Activated CD4-positive, alpha-beta memory T cell treated with anti-CD3 and anti-CD28 coated beads for 36 hours (primary cell): ENCODE data around the gene MS4A4E. TPM values are rescaled to one million over a fixed set of nuclear protein-coding genes. Genes with fewer than 3 reads are reported as not detected.
"Not testable (repeated sequence)": the region's sequence is repeated elsewhere in the genome, so short reads cannot be mapped to it uniquely, and the experiment has no call there.

Experiments
- CTCF ChIA-PET: fragments of 350-600 bp; sonication (Branson Sonifier 250); formaldehyde crosslinking; loops from one replicate; lab custom pipeline; 2021; ENCODE audit warnings: antibody characterized with exemption, inconsistent platforms; lab: Charles Lee
- POLR2A ChIA-PET: fragments of 350-600 bp; sonication (Branson Sonifier 250); formaldehyde crosslinking; loops from one replicate; lab custom pipeline; 2021; ENCODE audit warnings: antibody characterized with exemption; lab: Charles Lee
- DNase-seq: peaks from one replicate; pipeline ENCODE4 v3.0.0-alpha.2; 2020
- H3K27ac Mint-ChIP-seq: one replicate; pipeline ENCODE4 v1.8.0; 2021; ENCODE audit warnings: mixed read lengths
- H3K27me3 Mint-ChIP-seq: one replicate; pipeline ENCODE4 v1.8.0; 2021; ENCODE audit warnings: mixed read lengths
- H3K36me3 Mint-ChIP-seq: one replicate; pipeline ENCODE4 v1.8.0; 2021; ENCODE audit warnings: mixed read lengths
- H3K4me1 Mint-ChIP-seq: one replicate; pipeline ENCODE4 v1.8.0; 2021; ENCODE audit warnings: low read depth, mixed read lengths
- H3K4me3 Mint-ChIP-seq: one replicate; pipeline ENCODE4 v1.8.0; 2021; ENCODE audit warnings: mild to moderate bottlenecking, mixed read lengths
- H3K9me3 Mint-ChIP-seq: one replicate; pipeline ENCODE4 v1.8.0; 2021; ENCODE audit warnings: mixed read lengths
- intact Hi-C: fragments of 100-400 bp; cut with micrococcal nuclease; formaldehyde crosslinking; loops from one replicate; pipeline ENCODE4 v1.15.1; 2023
- total RNA-seq, 2 experiments: library from RNA; stranded (reverse); gene quantifications; one replicate each; pipeline ENCODE4 v1.2.3, GENCODE V29; 2021

Gene MS4A4E
- total RNA-seq, 2 experiments from 2014 or later: not detected

- POLR2A ChIA-PET: no interaction called here
- intact Hi-C loops: no loop called here
- DNase-seq: no peak
- Mint-ChIP-seq H3K36me3 (no peaks in the 10 kb centered on the region), H3K27me3 (peaks cover 30% of the 10 kb centered on the region), H3K9me3 (no peaks in the 10 kb centered on the region), H3K27ac (no peak overlapping the region), H3K4me1 (peaks cover 9% of the 10 kb centered on the region), H3K4me3 (no peak overlapping the region)
- CTCF ChIA-PET: interaction anchor here (1.4 kb wide), 1 partner anchor 153 kb away, joined by 4 read pairs; no protein-coding TSS in a partner anchor
Measured at GRCh38 chr11:60209977-60210376, 33.0 kb downstream of the MS4A4E start.

- no peaks in the 10 kb centered on the region for H3K36me3 Mint-ChIP-seq
- H3K27ac Mint-ChIP-seq: no peak overlapping the region
- peaks cover 27% of the 10 kb centered on the region for H3K27me3 Mint-ChIP-seq
- H3K4me1 Mint-ChIP-seq: peaks cover 12% of the 10 kb centered on the region
- ChIA-PET POLR2A (no interaction called here), CTCF (no interaction called here)
- intact Hi-C loops: no loop called here
- no peaks in the 10 kb centered on the region for H3K9me3 Mint-ChIP-seq
- H3K4me3 Mint-ChIP-seq: no peak overlapping the region
- no peak for DNase-seq
Measured at GRCh38 chr11:60208951-60209350, 34.0 kb downstream of the MS4A4E start.

GRCh38 chr11:60208146-60208895, 34.6 kb downstream of the MS4A4E start:
- H3K4me1 Mint-ChIP-seq: peaks cover 12% of the 10 kb centered on the region

GRCh38 chr11:60206616-60207015, 36.3 kb downstream of the MS4A4E start:
- peaks cover 12% of the 10 kb centered on the region for H3K4me1 Mint-ChIP-seq
- no peak overlapping the region for H3K4me3 Mint-ChIP-seq
- CTCF ChIA-PET: no interaction called here
- H3K36me3 Mint-ChIP-seq: no peaks in the 10 kb centered on the region
- peaks cover 31% of the 10 kb centered on the region for H3K27me3 Mint-ChIP-seq
- intact Hi-C loops: no loop called here
- POLR2A ChIA-PET: no interaction called here
- DNase-seq: peak; percentile 10
- peaks cover 6% of the 10 kb centered on the region for H3K9me3 Mint-ChIP-seq
- H3K27ac Mint-ChIP-seq: no peak overlapping the region

More at GRCh38 chr11:60208146-60208895, 34.6 kb downstream of the MS4A4E start:
- POLR2A ChIA-PET: no interaction called here
- DNase-seq: no peak
- H3K27ac Mint-ChIP-seq: no peak overlapping the region
- intact Hi-C loops: no loop called here
- H3K4me3 Mint-ChIP-seq: no peak overlapping the region
- peaks cover 28% of the 10 kb centered on the region for H3K27me3 Mint-ChIP-seq
- H3K9me3 Mint-ChIP-seq: no peaks in the 10 kb centered on the region
- no peaks in the 10 kb centered on the region for H3K36me3 Mint-ChIP-seq
- CTCF ChIA-PET: no interaction called here

- Mint-ChIP-seq H3K27me3 (peaks cover 27% of the 10 kb centered on the region), H3K27ac (no peak overlapping the region), H3K4me3 (no peak overlapping the region), H3K4me1 (peaks cover 12% of the 10 kb centered on the region), H3K9me3 (peaks cover 6% of the 10 kb centered on the region), H3K36me3 (no peaks in the 10 kb centered on the region)
- ChIA-PET CTCF (no interaction called here), POLR2A (no interaction called here)
- no peak for DNase-seq
- intact Hi-C loops: no loop called here
Measured at GRCh38 chr11:60204922-60205321, 38.0 kb downstream of the MS4A4E start.

- CTCF ChIA-PET, DNase-seq, H3K4me3 Mint-ChIP-seq, H3K9me3 Mint-ChIP-seq, H3K36me3 Mint-ChIP-seq, H3K27ac Mint-ChIP-seq, intact Hi-C loops, H3K4me1 Mint-ChIP-seq, POLR2A ChIA-PET: not testable (repeated sequence)
- H3K27me3 Mint-ChIP-seq: peaks cover 14% of the 10 kb centered on the region
Measured at GRCh38 chr11:60201334-60201733, 41.6 kb downstream of the MS4A4E start.

- Mint-ChIP-seq H3K27ac (no peak overlapping the region), H3K4me1 (peaks cover 9% of the 10 kb centered on the region), H3K4me3 (no peak overlapping the region), H3K36me3 (no peaks in the 10 kb centered on the region), H3K9me3 (peaks cover 6% of the 10 kb centered on the region), H3K27me3 (peaks cover 12% of the 10 kb centered on the region)
- intact Hi-C loops: no loop called here
- ChIA-PET POLR2A (no interaction called here), CTCF (interaction anchor here (1.3 kb wide), 1 partner anchor 27 kb away, joined by 3 read pairs; no protein-coding TSS in a partner anchor)
- DNase-seq: no peak
Measured at GRCh38 chr11:60197442-60197841, 45.5 kb downstream of the MS4A4E start.

- H3K4me3 Mint-ChIP-seq: no peak overlapping the region
- POLR2A ChIA-PET: no interaction called here
- H3K4me1 Mint-ChIP-seq: peaks cover 9% of the 10 kb centered on the region
- intact Hi-C loops: no loop called here
- no peaks in the 10 kb centered on the region for H3K9me3 Mint-ChIP-seq
- CTCF ChIA-PET: interaction anchor here (1.0 to 2.0 kb wide), 2 partner anchors 13 to 50 kb away, joined by 3 to 5 read pairs; partner anchors contain the start of gene MS4A6A
- DNase-seq: no peak
- H3K27ac Mint-ChIP-seq: no peak overlapping the region
- H3K27me3 Mint-ChIP-seq: peaks cover 10% of the 10 kb centered on the region
- H3K36me3 Mint-ChIP-seq: no peaks in the 10 kb centered on the region
Measured at GRCh38 chr11:60195923-60196368, 47.0 kb downstream of the MS4A4E start.

- Mint-ChIP-seq H3K9me3 (no peaks in the 10 kb centered on the region), H3K4me3 (no peak overlapping the region), H3K4me1 (peaks cover 9% of the 10 kb centered on the region), H3K27ac (no peak overlapping the region), H3K36me3 (no peaks in the 10 kb centered on the region), H3K27me3 (peaks cover 10% of the 10 kb centered on the region)
- DNase-seq: no peak
- ChIA-PET CTCF (interaction anchor here (0.6 to 1.0 kb wide), 3 partner anchors 12 to 372 kb away, joined by 3 to 4 read pairs (median 3); partner anchors contain the start of gene MS4A6A), POLR2A (no interaction called here)
- intact Hi-C loops: no loop called here
Measured at GRCh38 chr11:60194511-60194910, 48.4 kb downstream of the MS4A4E start.

- intact Hi-C loops: loop anchor here (2.0 kb wide), 1 partner anchor 371 kb away; no protein-coding TSS in a partner anchor
- POLR2A ChIA-PET: no interaction called here
- Mint-ChIP-seq H3K27me3 (peaks cover 10% of the 10 kb centered on the region), H3K4me1 (peaks cover 9% of the 10 kb centered on the region), H3K9me3 (no peaks in the 10 kb centered on the region), H3K27ac (no peak overlapping the region), H3K4me3 (no peak overlapping the region), H3K36me3 (no peaks in the 10 kb centered on the region)
- CTCF ChIA-PET: interaction anchor here (0.6 to 1.5 kb wide), 7 partner anchors 11 to 371 kb away, joined by 3 to 5 read pairs (median 3); partner anchors contain the start of gene MS4A6A
- peak; percentile 71 for DNase-seq
Measured at GRCh38 chr11:60193687-60194433, 49.1 kb downstream of the MS4A4E start.

- POLR2A ChIA-PET, H3K4me1 Mint-ChIP-seq, H3K27me3 Mint-ChIP-seq, H3K27ac Mint-ChIP-seq, H3K4me3 Mint-ChIP-seq, H3K9me3 Mint-ChIP-seq, H3K36me3 Mint-ChIP-seq, DNase-seq: not testable (repeated sequence)
- CTCF ChIA-PET: interaction anchor here (0.9 to 1.5 kb wide), 5 partner anchors 13 to 31 kb away, joined by 3 to 5 read pairs (median 3); no protein-coding TSS in a partner anchor
- intact Hi-C loops: loop anchor here (2.0 kb wide), 1 partner anchor 370 kb away; no protein-coding TSS in a partner anchor
Measured at GRCh38 chr11:60192564-60192963, 50.4 kb downstream of the MS4A4E start.

GRCh38 chr11:60188481-60188880, 54.5 kb downstream of the MS4A4E start:
- H3K36me3 Mint-ChIP-seq, H3K4me3 Mint-ChIP-seq, H3K27me3 Mint-ChIP-seq, POLR2A ChIA-PET, CTCF ChIA-PET, H3K4me1 Mint-ChIP-seq, H3K27ac Mint-ChIP-seq, DNase-seq, H3K9me3 Mint-ChIP-seq, intact Hi-C loops: not testable (repeated sequence)
